ENCODE results near the gene EEF1B2.
"Not testable (repeated sequence)": the region's sequence is repeated elsewhere in the genome, so short reads cannot be mapped to it uniquely, and the experiment has no call there.

EEF1B2 gene

DNA sequence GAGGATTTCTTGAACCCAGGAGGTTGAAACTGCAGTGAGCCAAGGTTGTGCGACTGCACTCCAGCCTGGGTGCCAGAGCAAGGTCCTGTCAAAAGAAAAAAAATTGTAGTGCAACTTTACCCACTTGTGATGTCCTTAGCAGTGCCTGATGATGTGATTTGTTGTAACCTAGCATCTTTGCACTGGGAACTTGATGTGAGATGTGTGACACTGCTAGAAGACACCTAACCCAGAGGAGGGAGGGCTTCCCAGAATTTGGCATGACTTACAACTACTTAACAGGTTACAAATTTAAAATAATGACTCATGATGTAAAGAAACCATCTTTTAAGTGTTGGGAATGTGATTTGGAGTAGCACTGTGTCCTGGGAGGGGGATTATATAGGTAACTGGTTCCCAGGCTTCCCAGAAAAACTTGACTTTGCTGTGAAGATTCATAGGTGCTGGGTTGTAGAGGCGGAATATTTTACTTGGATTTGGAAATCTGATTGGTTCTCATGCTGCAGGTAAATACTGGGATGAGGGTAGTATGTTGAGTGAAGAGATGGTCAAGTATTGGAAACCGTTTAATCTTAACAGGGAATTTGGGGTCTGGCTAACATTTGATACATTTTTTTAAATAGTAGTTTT lies 3.7 kb downstream of the EEF1B2 start:
- no peak for FAIRE-seq
- DNase-seq (ENCODE audit: low spot score), result no peak

- peak; percentile 24 for DNase-seq (ENCODE audit: low spot score)
Observed at GRCh38 chr2:206164261-206164862, 4.7 kb downstream of the EEF1B2 start.

GRCh38 chr2:206168230-206168629 lies 8.5 kb downstream of the EEF1B2 start:
- not testable (repeated sequence) for DNase-seq (ENCODE audit: low spot score); FAIRE-seq

More at GRCh38 chr2:206164261-206164862, 4.7 kb downstream of the EEF1B2 start:
- no peak for FAIRE-seq

GRCh38 chr2:206171624-206172397 lies 12.1 kb downstream of the EEF1B2 start:
- not testable (repeated sequence) for FAIRE-seq; DNase-seq (ENCODE audit: low spot score)

DNA sequence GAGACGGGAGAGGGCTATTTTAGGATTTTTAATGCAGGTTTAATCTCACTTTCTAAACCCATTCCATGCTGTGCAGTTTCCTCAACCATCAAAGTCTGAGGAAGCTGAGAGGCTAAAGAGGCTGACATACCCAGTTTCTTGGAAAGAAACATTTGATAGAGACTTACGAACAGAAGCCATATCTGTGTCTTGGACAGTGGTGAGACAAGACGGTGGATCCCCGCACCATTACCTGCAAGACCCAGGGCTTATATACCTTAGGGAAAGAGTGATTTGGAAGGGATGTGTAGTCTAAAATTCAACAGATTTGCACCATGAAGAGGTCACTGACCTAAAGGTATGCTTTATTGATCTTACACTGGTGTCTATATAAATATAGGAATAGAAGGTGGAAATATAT lies 13.5 kb downstream of the EEF1B2 start:
- DNase-seq (ENCODE audit: low spot score), result no peak
- FAIRE-seq, result no peak

DNA sequence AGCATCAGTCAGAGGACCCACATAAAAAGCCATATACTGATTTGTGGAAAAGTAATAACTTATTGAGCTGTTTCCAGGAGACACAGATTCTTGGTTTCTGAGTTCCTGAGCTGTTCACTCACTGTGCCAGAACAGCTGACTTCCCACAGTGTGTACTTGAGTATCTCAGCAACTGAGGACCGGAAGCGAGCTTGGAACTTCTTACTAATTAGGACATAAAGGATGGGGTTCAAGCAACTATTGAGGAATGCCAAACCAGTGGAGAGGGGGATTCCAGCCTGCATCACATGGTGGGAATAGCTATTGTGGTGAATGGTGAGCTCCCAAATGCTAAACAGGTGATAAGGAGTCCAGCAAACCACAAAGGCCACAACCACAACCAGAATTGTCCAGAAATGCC lies 16.4 kb downstream of the EEF1B2 start:
- FAIRE-seq (no peak), DNase-seq (ENCODE audit: low spot score) (no peak)

DNA sequence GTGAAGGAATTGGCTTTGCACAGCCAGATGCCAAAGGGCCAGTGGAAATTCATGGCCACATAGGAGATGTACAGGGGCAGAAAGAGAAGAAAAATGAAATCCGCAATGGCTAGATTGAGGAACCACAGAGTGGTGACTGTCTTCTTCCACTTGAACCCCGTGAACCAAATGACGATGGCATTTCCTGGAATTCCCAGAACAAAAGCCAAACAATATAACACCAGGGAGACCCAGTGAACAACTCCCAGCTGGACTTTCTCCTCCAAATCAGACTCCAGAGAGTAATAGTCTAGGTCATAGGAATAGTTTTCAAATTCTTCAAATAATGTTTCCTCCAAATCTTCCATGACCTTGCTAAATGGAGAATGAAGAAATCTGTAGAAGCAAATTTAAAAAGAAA lies 17.2 kb downstream of the EEF1B2 start:
- no peak for DNase-seq (ENCODE audit: low spot score)
- FAIRE-seq, result no peak

- not testable (repeated sequence) for FAIRE-seq; DNase-seq (ENCODE audit: low spot score)
Observed at GRCh38 chr2:206181526-206181925, 21.8 kb downstream of the EEF1B2 start.

DNA sequence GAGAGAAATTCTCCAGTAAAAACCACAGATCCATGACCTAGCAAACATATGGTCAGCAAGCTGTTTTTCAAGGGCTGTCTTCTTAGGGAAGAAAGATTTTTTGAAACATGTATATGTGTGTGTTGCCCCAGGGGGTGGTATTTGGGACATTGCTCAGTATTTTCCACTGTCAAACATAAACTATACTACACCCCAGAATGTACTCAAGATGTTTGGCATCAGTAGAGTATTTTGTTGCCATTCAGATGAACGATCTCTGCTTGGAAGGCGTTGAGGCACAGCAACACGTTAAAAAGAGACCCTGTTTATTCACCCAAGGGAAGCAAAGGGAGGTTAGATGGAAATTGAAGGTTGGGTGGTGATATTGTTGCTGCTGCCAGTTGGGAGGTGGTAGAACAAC lies 30.0 kb downstream of the EEF1B2 start:
- DNase-seq (ENCODE audit: low spot score) (no peak), FAIRE-seq (no peak)

GRCh38 chr2:206190111-206190510 lies 30.4 kb downstream of the EEF1B2 start:
- FAIRE-seq (no peak), DNase-seq (ENCODE audit: low spot score) (no peak)

GRCh38 chr2:206190689-206191088 lies 31.0 kb downstream of the EEF1B2 start:
- DNase-seq (ENCODE audit: low spot score) (no peak), FAIRE-seq (no peak)

- FAIRE-seq (no peak), DNase-seq (ENCODE audit: low spot score) (no peak)
Observed at GRCh38 chr2:206192157-206192556, 32.5 kb downstream of the EEF1B2 start.

DNA sequence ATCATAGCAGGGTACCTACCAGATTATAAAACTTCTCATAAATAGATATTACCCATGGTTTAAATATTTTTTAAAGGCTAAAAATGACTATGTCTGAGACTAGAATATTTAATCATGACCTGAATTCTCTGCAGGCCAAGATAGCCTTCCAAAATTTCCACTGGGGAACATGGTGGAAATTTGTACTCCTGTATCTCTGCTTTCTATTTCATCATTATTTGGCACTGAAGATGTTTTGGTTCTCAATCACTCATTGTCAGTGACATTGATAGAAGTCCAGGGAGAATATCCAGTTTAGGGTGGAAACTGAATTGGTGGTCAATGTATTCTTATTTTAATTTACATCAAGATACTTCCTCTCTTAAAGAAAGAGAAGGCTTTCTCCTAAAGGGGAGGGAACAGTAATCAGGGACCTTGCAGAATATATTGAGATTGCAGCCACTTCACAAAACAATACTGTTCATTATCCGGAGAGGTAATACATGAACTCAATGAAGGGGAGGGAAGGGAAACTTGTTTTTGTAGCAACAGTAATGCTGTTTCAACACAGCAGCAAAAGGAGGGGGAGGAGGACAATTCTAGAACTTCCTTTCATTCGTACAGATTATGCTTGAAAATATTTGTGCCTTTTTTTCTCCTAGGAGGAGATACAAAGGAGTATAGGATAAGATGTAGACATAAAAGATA lies 34.1 kb downstream of the EEF1B2 start:
- DNase-seq (ENCODE audit: low spot score) (no peak), FAIRE-seq (no peak)

- no peak for DNase-seq (ENCODE audit: low spot score)
- FAIRE-seq, result no peak
Observed at GRCh38 chr2:206198677-206199076, 39.0 kb downstream of the EEF1B2 start.

DNA sequence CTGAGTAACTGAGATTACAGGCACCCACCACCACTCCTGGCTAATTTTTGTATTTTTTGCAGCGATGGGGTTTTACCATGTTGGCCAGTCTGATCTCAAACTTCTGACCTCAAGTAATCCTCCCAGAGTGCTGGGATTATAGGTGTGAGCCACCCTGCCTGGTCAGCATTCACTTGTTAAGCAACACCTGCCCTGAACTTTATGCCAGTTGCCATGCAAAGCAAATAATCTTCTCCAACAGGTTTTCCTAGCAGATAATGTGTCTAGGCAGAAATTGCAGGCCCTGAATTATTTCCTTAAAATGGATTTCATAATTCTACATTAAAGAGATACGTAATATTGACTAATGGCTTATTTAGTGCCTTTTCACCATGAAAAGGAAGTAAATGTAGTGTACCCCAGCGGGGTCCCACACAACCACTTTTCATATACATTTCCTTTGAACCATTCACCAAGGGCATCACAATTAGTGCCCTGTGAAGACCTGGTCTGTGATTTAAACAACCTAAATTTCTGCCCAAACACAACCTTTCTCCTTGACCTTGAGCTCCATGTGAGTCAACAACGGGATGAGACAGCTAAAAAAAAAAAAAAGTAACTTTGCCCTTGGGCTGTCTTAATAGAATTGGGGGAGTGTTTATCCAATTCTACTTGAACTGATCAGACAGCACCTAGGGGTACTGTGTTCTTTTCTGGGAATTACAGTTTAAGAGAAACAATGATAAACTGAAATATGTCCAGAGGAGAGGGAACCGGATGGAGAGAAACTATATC lies 41.6 kb downstream of the EEF1B2 start:
- no peak for DNase-seq (ENCODE audit: low spot score)
- FAIRE-seq, result no peak

- DNase-seq (ENCODE audit: low spot score) (no peak), FAIRE-seq (no peak)
Observed at GRCh38 chr2:206202446-206202845, 42.8 kb downstream of the EEF1B2 start.

GRCh38 chr2:206203331-206203730 lies 43.6 kb downstream of the EEF1B2 start:
- DNase-seq (ENCODE audit: low spot score) (no peak), FAIRE-seq (no peak)

DNA sequence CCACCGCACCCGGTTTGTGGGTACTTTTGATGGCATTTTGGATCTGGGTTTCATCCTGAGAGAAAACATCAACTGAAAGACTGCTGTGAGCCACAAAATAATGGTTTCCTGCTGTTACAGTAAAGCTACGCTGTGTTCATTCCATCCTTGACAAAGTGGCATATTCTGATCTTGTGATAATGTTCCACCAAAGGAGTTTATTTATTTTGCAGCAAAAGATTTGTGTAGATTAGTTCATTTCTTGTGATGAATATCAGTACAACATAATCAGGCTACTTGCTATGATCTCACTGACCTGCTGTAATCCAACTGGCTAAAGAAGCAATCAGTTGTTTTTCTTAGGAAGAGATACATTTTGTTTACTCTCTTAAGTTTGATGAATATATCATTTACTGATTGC lies 45.0 kb downstream of the EEF1B2 start:
- no peak for FAIRE-seq
- DNase-seq (ENCODE audit: low spot score), result no peak

DNA sequence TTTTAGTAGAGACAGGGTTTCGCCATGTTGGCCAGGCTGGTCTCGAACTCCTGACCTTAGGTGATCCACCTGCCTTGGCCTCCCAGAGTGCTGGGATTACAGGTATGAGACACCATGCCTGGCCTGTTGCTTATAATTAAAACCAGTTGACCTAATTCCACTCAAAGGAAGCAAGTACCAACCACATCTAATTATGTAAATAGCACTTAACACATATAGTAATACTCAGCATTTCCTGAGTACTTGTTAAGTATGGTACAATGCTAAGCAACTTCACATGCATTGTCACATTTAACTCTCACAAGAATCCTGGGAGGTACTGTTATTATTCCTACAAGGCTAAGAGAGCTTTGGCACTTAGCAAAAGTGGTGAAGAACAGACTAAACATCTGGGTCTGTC lies 47.6 kb downstream of the EEF1B2 start:
- not testable (repeated sequence) for DNase-seq (ENCODE audit: low spot score); FAIRE-seq

GRCh38 chr2:206208900-206209299 lies 49.2 kb downstream of the EEF1B2 start:
- DNase-seq (ENCODE audit: low spot score) (no peak), FAIRE-seq (no peak)

DNA sequence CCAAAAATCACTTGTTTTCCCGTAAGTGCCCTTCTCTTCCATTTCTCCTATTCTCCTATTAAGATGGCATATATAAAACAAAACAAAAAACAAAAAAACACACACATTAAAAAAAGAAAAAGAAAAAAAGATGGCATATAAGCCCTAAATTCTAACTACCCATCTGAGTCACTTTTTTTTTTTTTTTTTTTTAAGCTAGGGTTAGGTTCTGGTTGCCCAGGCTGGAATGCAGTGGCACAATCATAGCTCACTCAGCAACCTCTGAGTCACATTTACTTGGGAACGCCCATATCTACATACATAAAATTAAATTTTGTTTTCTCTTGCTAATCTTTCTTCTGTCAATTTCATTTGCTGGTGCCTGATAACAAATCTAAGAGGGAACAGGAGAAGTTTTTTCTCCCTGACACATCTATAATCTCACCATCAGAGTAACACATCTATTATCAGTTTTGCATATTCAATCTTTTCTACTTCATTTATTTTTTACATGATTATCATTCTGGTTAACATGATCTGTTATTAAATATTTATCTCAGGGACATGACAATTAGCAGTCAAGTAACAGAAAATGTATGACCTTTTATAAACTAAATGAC lies 52.1 kb downstream of the EEF1B2 start:
- FAIRE-seq, result no peak
- peak; percentile 48 for DNase-seq (ENCODE audit: low spot score)
